ENCODE results near the gene CACNA1D. TPM values are rescaled to one million over a fixed set of nuclear protein-coding genes. Genes with fewer than 3 reads are reported as not detected.

The CACNA1D gene
- total RNA-seq, 2 donors from 2014 or later, result 0.68 to 1.5 TPM

- Histone ChIP-seq H3K9me3 (no peaks in the 10 kb centered on the region), H3K27me3 (replicated peaks; ENCODE audit: insufficient read depth) (no peaks in the 10 kb centered on the region), H3K4me1 (ENCODE audit: control insufficient read depth in 1 of 2, low read depth in 2 of 2) (no peaks in the 10 kb centered on the region), H3K27ac (no peak overlapping the region), H3K36me3 (no peaks in the 10 kb centered on the region), H3K4me3 (no peak overlapping the region)
- ATAC-seq (ENCODE audit: insufficient number of reproducible peaks, low FRiP score, low read depth) (no peak), DNase-seq (ENCODE audit: low spot score) (no peak)
- no peak for TF ChIP-seq CTCF (IDR thresholded peaks at IDR 0.05)
Observed at GRCh38 chr3:53554559-53555067, 60.2 kb downstream of the CACNA1D start.

- no peak overlapping the region for H3K27ac ChIP-seq
- no peaks in the 10 kb centered on the region for H3K36me3 ChIP-seq
- H3K27me3 ChIP-seq (replicated peaks; ENCODE audit: insufficient read depth), result no peaks in the 10 kb centered on the region
- no peaks in the 10 kb centered on the region for H3K9me3 ChIP-seq
- H3K4me3 ChIP-seq, result no peak overlapping the region
- H3K4me1 ChIP-seq (ENCODE audit: control insufficient read depth in 1 of 2, low read depth in 2 of 2), result no peaks in the 10 kb centered on the region
- no peak for TF ChIP-seq CTCF (IDR thresholded peaks at IDR 0.05)
- ATAC-seq (ENCODE audit: insufficient number of reproducible peaks, low FRiP score, low read depth), result no peak
- no peak for DNase-seq (ENCODE audit: low spot score)
Observed at GRCh38 chr3:53555068-53555588, 60.7 kb downstream of the CACNA1D start.

GRCh38 chr3:53566461-53567145 is 72.2 kb downstream of the CACNA1D start:
- H3K9me3 ChIP-seq, result no peaks in the 10 kb centered on the region
- H3K27ac ChIP-seq, result no peak overlapping the region
- no peaks in the 10 kb centered on the region for H3K4me1 ChIP-seq (ENCODE audit: control insufficient read depth in 1 of 2, low read depth in 2 of 2)
- TF ChIP-seq CTCF (IDR thresholded peaks at IDR 0.05), result no peak
- ATAC-seq (ENCODE audit: insufficient number of reproducible peaks, low FRiP score, low read depth) (no peak), DNase-seq (ENCODE audit: low spot score) (no peak)
- H3K4me3 ChIP-seq, result no peak overlapping the region
- H3K36me3 ChIP-seq, result no peaks in the 10 kb centered on the region
- no peaks in the 10 kb centered on the region for H3K27me3 ChIP-seq (replicated peaks; ENCODE audit: insufficient read depth)

GRCh38 chr3:53570081-53570480 is 75.7 kb downstream of the CACNA1D start:
- no peak for TF ChIP-seq CTCF (IDR thresholded peaks at IDR 0.05)
- Histone ChIP-seq H3K4me1 (ENCODE audit: control insufficient read depth in 1 of 2, low read depth in 2 of 2) (no peaks in the 10 kb centered on the region), H3K27me3 (replicated peaks; ENCODE audit: insufficient read depth) (no peaks in the 10 kb centered on the region), H3K4me3 (no peak overlapping the region), H3K9me3 (no peaks in the 10 kb centered on the region), H3K27ac (no peak overlapping the region), H3K36me3 (no peaks in the 10 kb centered on the region)
- no peak for DNase-seq (ENCODE audit: low spot score)
- ATAC-seq (ENCODE audit: insufficient number of reproducible peaks, low FRiP score, low read depth), result no peak

GRCh38 chr3:53570709-53571108 is 76.3 kb downstream of the CACNA1D start:
- Histone ChIP-seq H3K27ac (no peak overlapping the region), H3K36me3 (no peaks in the 10 kb centered on the region), H3K9me3 (no peaks in the 10 kb centered on the region), H3K4me1 (ENCODE audit: control insufficient read depth in 1 of 2, low read depth in 2 of 2) (no peaks in the 10 kb centered on the region), H3K27me3 (replicated peaks; ENCODE audit: insufficient read depth) (no peaks in the 10 kb centered on the region), H3K4me3 (no peak overlapping the region)
- no peak for ATAC-seq (ENCODE audit: insufficient number of reproducible peaks, low FRiP score, low read depth)
- DNase-seq (ENCODE audit: low spot score), result no peak
- no peak for TF ChIP-seq CTCF (IDR thresholded peaks at IDR 0.05)

All from thoracic aorta (tissue), 2 donors.